Fibroblast of villous mesenchyme (primary cell): ENCODE results near the gene SDS. TPM values are rescaled to one million over a fixed set of nuclear protein-coding genes. Genes with fewer than 3 reads are reported as not detected.

Source experiments
- DNase-seq: peaks from one replicate; pipeline ENCODE4 v3.0.0-alpha.2; 2010; ENCODE audit warnings: low read depth
- H3K4me3 ChIP-seq: 2 replicates; pipeline ENCODE4 v1.5.1; 2011; ENCODE audit warnings: low read depth, mild to moderate bottlenecking, low read length
- CTCF ChIP-seq: IDR thresholded peaks from 2 replicates; pipeline ENCODE4 v1.5.1; 2012; ENCODE audit warnings: low read depth, mild to moderate bottlenecking, low read length; ENCODE audit not compliant: insufficient read depth
- total RNA-seq: library from RNA; depleted of rRNA; stranded (reverse); fragments of >200 nt; gene quantifications from 2 replicates; pipeline ENCODE4 v1.2.3, GENCODE V29; 2012

SDS gene
- total RNA-seq, 1 donor = not detected

- DNase-seq = no peak
- no peak for TF ChIP-seq CTCF
- H3K4me3 ChIP-seq = no peak overlapping the region
Measured at GRCh38 chr12:113351089-113351488, 52.6 kb downstream of the SDS start.

- DNase-seq = no peak
- H3K4me3 ChIP-seq = no peak overlapping the region
- no peak for TF ChIP-seq CTCF
Measured at GRCh38 chr12:113348849-113349536, 54.7 kb downstream of the SDS start.

- TF ChIP-seq CTCF = no peak
- DNase-seq = no peak
- no peak overlapping the region for H3K4me3 ChIP-seq
Measured at GRCh38 chr12:113347892-113348291, 55.8 kb downstream of the SDS start.

- DNase-seq = no peak
- no peak overlapping the region for H3K4me3 ChIP-seq
- TF ChIP-seq CTCF = no peak
Measured at GRCh38 chr12:113347107-113347506, 56.6 kb downstream of the SDS start.

GRCh38 chr12:113346353-113346752, 57.3 kb downstream of the SDS start:
- no peak for DNase-seq
- no peak for TF ChIP-seq CTCF
- no peak overlapping the region for H3K4me3 ChIP-seq

- H3K4me3 ChIP-seq = no peak overlapping the region
- DNase-seq = no peak
- no peak for TF ChIP-seq CTCF
Measured at GRCh38 chr12:113345318-113345717, 58.4 kb downstream of the SDS start.

Other genes with a start within 250 kb of the SDS start
- 33.7 and 37.0 TPM in 2 replicates for gene DDX54, start 218.4 kb downstream of the SDS start, total RNA-seq
- 22.5 and 27.6 TPM in 2 replicates for gene RITA1, start 218.2 kb downstream of the SDS start, total RNA-seq
- gene TPCN1, start 182.4 kb downstream of the SDS start, total RNA-seq = 15.8 and 25.9 TPM in 2 replicates
- gene SLC8B1, start 68.8 kb downstream of the SDS start, total RNA-seq = 12.9 and 22.9 TPM in 2 replicates
- gene PLBD2, start 45.3 kb downstream of the SDS start, total RNA-seq = 27.6 and 31.2 TPM in 2 replicates
- gene SDSL, start 18.5 kb upstream of the SDS start, total RNA-seq = 3.5 and 5.2 TPM in 2 replicates
- gene LHX5, start 68.0 kb upstream of the SDS start, total RNA-seq = not detected in 2 replicates